ENCODE data around the gene ECE1. TPM values are rescaled to one million over a fixed set of nuclear protein-coding genes. Genes with fewer than 3 reads are reported as not detected.

The ECE1 gene
- total and polyA plus RNA-seq, 3 experiments from 2014 or later = 41.5 to 88.4 (median 78.2) TPM

DNA sequence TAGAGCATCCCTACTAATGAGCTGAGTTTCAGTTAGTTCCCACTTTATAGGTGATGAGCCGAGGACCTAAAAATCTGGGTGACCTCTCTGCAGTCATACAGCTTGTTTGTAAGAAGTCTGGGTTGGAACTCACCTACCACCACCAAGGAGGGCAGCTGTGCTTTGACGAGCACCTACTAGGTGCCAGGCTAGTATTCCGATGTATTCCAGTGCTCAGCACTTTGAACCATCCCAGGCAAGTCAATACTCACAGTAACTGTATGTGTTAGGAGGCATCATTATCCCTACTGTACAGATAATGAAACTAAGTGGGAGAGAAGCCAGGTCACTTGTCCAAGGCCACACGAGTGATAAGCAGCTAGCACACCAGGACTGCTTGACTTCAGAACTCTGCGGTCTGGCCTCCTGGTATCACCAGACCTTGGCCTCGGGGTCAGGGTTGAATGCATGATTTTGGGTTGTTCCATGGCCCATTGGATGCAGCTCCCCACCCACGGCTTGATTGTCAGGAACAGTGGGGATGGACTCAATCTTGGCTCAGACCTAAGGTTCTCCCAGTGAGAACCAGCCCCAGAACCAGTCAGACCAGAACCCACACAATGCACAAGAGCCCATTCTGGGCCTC, 20.7 kb downstream of the ECE1 start:
- Histone ChIP-seq H3K9me3 (ENCODE audit: low read length) (no peaks in the 10 kb centered on the region), H3K36me3 (ENCODE audit: insufficient read depth, low read length) (peaks cover 29% of the 10 kb centered on the region), H3K4me1 (ENCODE audit: insufficient read depth, low read length) (peaks cover 19% of the 10 kb centered on the region), H3K4me3 (ENCODE audit: low read length) (no peak overlapping the region), H3K27me3 (ENCODE audit: insufficient read depth, low read length, poor library complexity, severe bottlenecking) (no peaks in the 10 kb centered on the region), H3K27ac (ENCODE audit: low read depth, low read length) (no peak overlapping the region)
- Mint-ChIP-seq H3K36me3 (peaks cover 10 to 86% (median 27%) of the 10 kb centered on the region in 3 donors), H3K4me1 (peaks cover 9 to 37% (median 28%) of the 10 kb centered on the region in 3 donors), H3K27me3 (no peaks in the 10 kb centered on the region), H3K9me3 (no peaks in the 10 kb centered on the region), H3K4me3 (no peak overlapping the region), H3K27ac (peak overlapping the region in 3 of 8 donors; percentile 39 to 90 (median 77))
- DNase-seq = no peak
- POLR2A ChIA-PET = interaction anchor here (0.5 to 1.4 kb wide), 5 partner anchors 16 to 84 kb away, joined by 3 to 4 read pairs (median 3); no protein-coding TSS in a partner anchor
- CTCF ChIA-PET = interaction anchor here (0.9 to 7.2 kb wide), 26 partner anchors 8 to 111 kb away, joined by 3 to 76 read pairs (median 7); no protein-coding TSS in a partner anchor

DNA sequence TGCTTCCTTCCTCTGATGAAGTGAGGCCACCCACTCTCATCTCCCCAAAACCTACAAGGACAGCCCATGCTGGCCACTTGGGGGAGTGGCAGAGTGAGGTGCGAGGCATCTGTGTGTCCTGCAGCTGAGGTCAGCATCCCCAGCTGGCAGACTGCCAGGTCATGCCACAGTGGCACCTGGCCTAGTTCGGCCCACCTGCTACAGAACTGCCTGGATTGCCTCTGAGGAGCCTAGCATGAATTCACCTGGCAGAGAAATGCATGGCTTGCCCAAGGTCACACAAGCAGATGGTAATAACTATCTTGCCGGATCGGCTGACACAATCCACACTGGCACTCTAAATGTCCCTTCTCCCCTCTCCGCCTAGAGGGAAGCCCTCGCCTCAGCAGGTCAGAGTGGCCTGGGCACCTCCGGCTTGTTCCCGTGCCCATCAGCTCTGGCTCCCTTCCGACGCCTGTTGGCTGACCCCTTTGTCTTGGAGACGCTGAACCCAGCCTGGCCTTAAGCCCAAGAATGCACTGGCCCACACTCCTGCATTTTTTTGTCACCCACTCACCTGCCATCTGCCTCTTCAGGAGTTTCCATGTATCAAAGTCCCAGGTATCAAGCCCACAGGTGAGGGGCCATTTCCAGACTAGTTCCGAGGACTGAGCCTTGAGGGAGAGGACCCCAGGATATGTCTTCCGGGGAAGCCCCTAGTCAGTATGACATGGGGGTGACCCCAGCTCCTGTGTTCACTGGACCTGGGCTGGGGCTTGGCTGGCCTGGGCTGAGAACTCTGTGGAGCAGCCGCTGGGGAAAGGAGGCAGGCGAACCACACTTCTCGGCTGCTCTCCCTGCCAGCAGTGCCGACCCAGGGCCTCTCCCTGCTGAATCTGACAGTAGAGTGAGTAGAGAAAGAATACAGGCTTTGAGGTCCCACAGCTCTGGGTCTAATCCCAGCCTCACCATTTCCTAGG, 21.7 kb downstream of the ECE1 start:
- no peak for DNase-seq
- Mint-ChIP-seq H3K36me3 (peaks cover 8 to 85% (median 27%) of the 10 kb centered on the region in 3 donors), H3K27ac (peak overlapping the region in 2 of 8 donors; percentile 17 to 85), H3K4me1 (peaks cover 9 to 32% (median 26%) of the 10 kb centered on the region in 3 donors), H3K27me3 (no peaks in the 10 kb centered on the region), H3K9me3 (no peaks in the 10 kb centered on the region), H3K4me3 (no peak overlapping the region)
- ChIA-PET CTCF (interaction anchor here (1.2 to 7.2 kb wide), 10 partner anchors 11 to 98 kb away, joined by 3 to 76 read pairs (median 16); no protein-coding TSS in a partner anchor), POLR2A (interaction anchor here (1.4 kb wide), 1 partner anchor 25 kb away, joined by 3 read pairs; no protein-coding TSS in a partner anchor)
- H3K27ac ChIP-seq (ENCODE audit: low read depth, low read length) = no peak overlapping the region
- no peak overlapping the region for H3K4me3 ChIP-seq (ENCODE audit: low read length)
- peaks cover 19% of the 10 kb centered on the region for H3K4me1 ChIP-seq (ENCODE audit: insufficient read depth, low read length)
- no peaks in the 10 kb centered on the region for H3K9me3 ChIP-seq (ENCODE audit: low read length)
- H3K27me3 ChIP-seq (ENCODE audit: insufficient read depth, low read length, poor library complexity, severe bottlenecking) = no peaks in the 10 kb centered on the region
- H3K36me3 ChIP-seq (ENCODE audit: insufficient read depth, low read length) = peaks cover 29% of the 10 kb centered on the region

DNA sequence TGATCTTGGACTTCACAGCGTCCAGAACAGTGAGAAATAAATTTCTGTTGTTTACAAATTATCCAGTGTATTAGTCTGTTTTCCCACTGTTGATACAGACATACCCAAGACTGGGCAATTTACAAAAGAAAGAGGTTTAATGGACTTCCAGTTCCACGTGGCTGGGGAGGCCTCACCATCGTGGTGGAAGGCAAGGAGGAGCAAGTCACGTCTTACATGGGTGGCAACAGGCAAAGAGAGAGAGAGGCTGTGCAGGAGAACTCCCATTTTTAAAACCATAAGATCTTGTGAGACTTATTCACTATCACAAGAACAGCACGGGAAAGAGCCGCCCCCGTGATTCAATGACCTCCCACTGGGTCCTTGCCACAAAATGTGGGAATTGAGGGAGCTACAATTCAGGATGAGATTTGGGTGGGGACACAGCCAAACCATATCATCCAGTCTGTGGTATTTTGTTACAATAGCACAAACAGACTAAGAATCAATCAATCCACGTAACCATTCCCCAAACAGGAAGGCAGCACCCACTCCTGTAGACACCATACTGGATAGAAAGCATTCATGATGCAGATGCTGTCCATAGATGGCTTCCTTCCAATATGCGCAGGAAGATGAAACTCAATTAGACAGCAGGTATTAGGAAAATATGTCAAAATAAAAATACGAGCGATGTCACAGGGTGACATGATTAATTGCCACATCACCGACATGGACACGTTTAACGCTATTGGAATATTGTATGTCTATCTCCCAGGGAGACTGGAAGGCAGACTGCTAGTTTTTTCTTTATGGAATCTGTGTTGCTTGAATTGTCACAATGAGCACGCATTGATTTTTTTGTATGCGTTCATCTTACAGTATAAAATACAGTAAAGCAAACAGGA, 22.8 kb downstream of the ECE1 start:
- peak overlapping the region in 1 of 7 donors; percentile 34 for H3K4me3 Mint-ChIP-seq
- peak overlapping the region in 2 of 8 donors; percentile 17 to 61 for H3K27ac Mint-ChIP-seq
- H3K36me3 Mint-ChIP-seq = peaks cover 8 to 80% (median 24%) of the 10 kb centered on the region in 3 donors
- peaks cover 29% of the 10 kb centered on the region for H3K36me3 ChIP-seq (ENCODE audit: insufficient read depth, low read length)
- no peaks in the 10 kb centered on the region for H3K27me3 Mint-ChIP-seq
- DNase-seq = no peak
- no peak overlapping the region for H3K4me3 ChIP-seq (ENCODE audit: low read length)
- H3K4me1 Mint-ChIP-seq = peaks cover 9 to 30% (median 26%) of the 10 kb centered on the region in 3 donors
- POLR2A ChIA-PET = no interaction called here
- H3K27ac ChIP-seq (ENCODE audit: low read depth, low read length) = no peak overlapping the region
- H3K9me3 Mint-ChIP-seq = no peaks in the 10 kb centered on the region
- no peaks in the 10 kb centered on the region for H3K9me3 ChIP-seq (ENCODE audit: low read length)
- H3K4me1 ChIP-seq (ENCODE audit: insufficient read depth, low read length) = peaks cover 19% of the 10 kb centered on the region
- CTCF ChIA-PET = interaction anchor here (5.8 to 7.2 kb wide), 2 partner anchors 11 to 99 kb away, joined by 51 to 76 read pairs; no protein-coding TSS in a partner anchor
- no peaks in the 10 kb centered on the region for H3K27me3 ChIP-seq (ENCODE audit: insufficient read depth, low read length, poor library complexity, severe bottlenecking)

DNA sequence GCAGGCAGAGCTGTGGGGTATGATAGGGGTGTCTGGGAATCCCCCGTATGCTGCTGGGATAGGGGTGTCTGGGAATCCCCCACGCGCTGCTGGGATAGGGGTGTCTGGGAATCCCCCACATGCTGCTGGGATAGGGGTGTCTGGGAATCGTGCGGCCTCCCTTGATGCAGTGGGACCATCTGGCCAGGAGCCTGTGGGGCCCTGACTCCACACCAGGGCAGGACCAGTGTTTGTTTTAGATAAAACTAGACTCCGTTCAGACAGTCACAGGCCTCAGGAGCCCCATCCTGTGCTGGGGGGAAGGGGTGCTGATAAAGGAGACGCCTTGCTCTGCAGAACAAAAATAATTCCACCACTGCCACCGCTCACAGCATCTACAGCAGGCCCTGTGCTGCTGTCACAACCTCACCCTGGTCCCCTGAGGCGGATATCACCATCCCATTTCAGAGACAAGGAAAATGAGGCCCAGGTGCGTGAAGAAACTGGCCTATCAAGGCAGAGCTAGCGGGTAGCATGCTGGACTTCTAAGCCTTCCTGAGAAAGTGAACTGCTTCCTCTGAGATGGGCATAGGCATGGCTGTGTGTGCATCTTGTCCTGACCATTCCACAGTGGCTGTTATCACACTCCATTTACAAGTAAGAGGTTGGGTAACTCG, 24.0 kb downstream of the ECE1 start:
- Histone ChIP-seq H3K4me3 (ENCODE audit: low read length) (no peak overlapping the region), H3K4me1 (ENCODE audit: insufficient read depth, low read length) (peaks cover 19% of the 10 kb centered on the region), H3K27ac (ENCODE audit: low read depth, low read length) (no peak overlapping the region), H3K36me3 (ENCODE audit: insufficient read depth, low read length) (peaks cover 26% of the 10 kb centered on the region), H3K9me3 (ENCODE audit: low read length) (no peaks in the 10 kb centered on the region), H3K27me3 (ENCODE audit: insufficient read depth, low read length, poor library complexity, severe bottlenecking) (no peaks in the 10 kb centered on the region)
- no peaks in the 10 kb centered on the region for H3K27me3 Mint-ChIP-seq
- peaks cover 13 to 32% (median 26%) of the 10 kb centered on the region in 3 donors for H3K4me1 Mint-ChIP-seq
- H3K9me3 Mint-ChIP-seq = no peaks in the 10 kb centered on the region
- no peak overlapping the region for H3K27ac Mint-ChIP-seq
- DNase-seq = no peak
- no peak overlapping the region for H3K4me3 Mint-ChIP-seq
- CTCF ChIA-PET = no interaction called here
- POLR2A ChIA-PET = interaction anchor here (0.6 kb wide), 1 partner anchor 63 kb away, joined by 16 read pairs; no protein-coding TSS in a partner anchor
- H3K36me3 Mint-ChIP-seq = peaks cover 8 to 80% (median 20%) of the 10 kb centered on the region in 3 donors

DNA sequence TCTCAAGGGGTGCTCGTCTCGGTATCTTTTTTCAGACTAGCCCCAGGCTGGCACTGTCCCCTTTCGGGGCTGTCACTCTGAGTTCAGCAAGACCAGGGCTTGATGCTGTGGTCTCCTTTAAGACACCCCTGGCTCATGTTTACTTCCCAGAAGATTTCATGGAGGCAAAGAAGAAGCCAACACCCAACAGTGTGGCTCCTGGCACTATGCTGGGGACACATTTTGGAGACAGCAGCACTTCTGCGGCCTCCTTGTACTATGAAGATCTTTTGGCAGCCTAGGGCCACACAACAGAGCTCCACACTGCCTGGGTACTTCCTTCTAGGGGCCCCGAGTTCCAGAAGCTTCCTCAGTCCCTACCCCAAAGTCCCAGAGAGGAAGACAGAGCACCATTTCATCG, 24.6 kb downstream of the ECE1 start:
- CTCF ChIA-PET = no interaction called here
- Mint-ChIP-seq H3K9me3 (no peaks in the 10 kb centered on the region), H3K36me3 (peaks cover 8 to 81% (median 23%) of the 10 kb centered on the region in 3 donors), H3K27me3 (no peaks in the 10 kb centered on the region), H3K27ac (peak overlapping the region in 1 of 8 donors; percentile 47), H3K4me1 (peaks cover 17 to 34% (median 25%) of the 10 kb centered on the region in 3 donors), H3K4me3 (no peak overlapping the region)
- no peak overlapping the region for H3K4me3 ChIP-seq (ENCODE audit: low read length)
- H3K9me3 ChIP-seq (ENCODE audit: low read length) = no peaks in the 10 kb centered on the region
- no peak overlapping the region for H3K27ac ChIP-seq (ENCODE audit: low read depth, low read length)
- POLR2A ChIA-PET = interaction anchor here (0.6 kb wide), 1 partner anchor 64 kb away, joined by 16 read pairs; no protein-coding TSS in a partner anchor
- DNase-seq = no peak
- peaks cover 28% of the 10 kb centered on the region for H3K36me3 ChIP-seq (ENCODE audit: insufficient read depth, low read length)
- H3K27me3 ChIP-seq (ENCODE audit: insufficient read depth, low read length, poor library complexity, severe bottlenecking) = no peaks in the 10 kb centered on the region
- peaks cover 15% of the 10 kb centered on the region for H3K4me1 ChIP-seq (ENCODE audit: insufficient read depth, low read length)

DNA sequence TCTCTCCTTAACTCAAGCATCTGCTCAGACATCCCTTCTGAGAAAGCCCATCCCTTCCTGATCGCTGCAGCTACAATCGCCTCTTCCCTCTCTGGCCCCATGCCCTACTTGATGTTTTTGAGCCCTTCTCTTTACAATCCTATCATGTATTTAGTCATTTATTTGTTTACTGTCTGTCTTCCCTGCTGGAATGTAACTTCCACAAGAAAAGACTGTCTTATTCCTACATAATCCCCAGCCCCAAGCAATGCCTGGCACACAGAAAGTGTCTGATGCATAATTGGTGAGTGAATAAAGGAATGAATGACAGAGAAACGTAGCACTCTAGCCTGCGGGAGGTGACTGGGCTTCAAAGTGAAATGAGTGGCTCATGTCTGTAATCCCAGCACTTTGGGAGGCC, 25.4 kb downstream of the ECE1 start:
- Mint-ChIP-seq H3K4me3 (no peak overlapping the region), H3K9me3 (no peaks in the 10 kb centered on the region), H3K27me3 (no peaks in the 10 kb centered on the region), H3K27ac (no peak overlapping the region), H3K36me3 (peaks cover 3 to 81% (median 22%) of the 10 kb centered on the region in 3 donors), H3K4me1 (peaks cover 16 to 34% (median 25%) of the 10 kb centered on the region in 3 donors)
- peaks cover 8% of the 10 kb centered on the region for H3K4me1 ChIP-seq (ENCODE audit: insufficient read depth, low read length)
- no peak for DNase-seq
- ChIA-PET POLR2A (no interaction called here), CTCF (no interaction called here)
- H3K4me3 ChIP-seq (ENCODE audit: low read length) = no peak overlapping the region
- no peaks in the 10 kb centered on the region for H3K9me3 ChIP-seq (ENCODE audit: low read length)
- peaks cover 31% of the 10 kb centered on the region for H3K36me3 ChIP-seq (ENCODE audit: insufficient read depth, low read length)
- no peak overlapping the region for H3K27ac ChIP-seq (ENCODE audit: low read depth, low read length)
- H3K27me3 ChIP-seq (ENCODE audit: insufficient read depth, low read length, poor library complexity, severe bottlenecking) = no peaks in the 10 kb centered on the region
